ENCODE measurements around the gene HS6ST1. TPM values are rescaled to one million over a fixed set of nuclear protein-coding genes. Genes with fewer than 3 reads are reported as not detected.
A peak's percentile ranks its signal among the peaks of the same experiment; 100 is the strongest.

The HS6ST1 gene
- total and polyA plus RNA-seq, 2 donors (not counting 1 experiment from before 2014, with no cell fraction given), result 16.6 to 59.9 TPM

- no peak overlapping the region for H2AFZ ChIP-seq (ENCODE audit: low read length)
- H3K4me2 ChIP-seq (ENCODE audit: extremely low read depth, insufficient read depth, low read length), result peak overlapping the region; percentile 52
- H3K27me3 ChIP-seq (ENCODE audit: control insufficient read depth, insufficient read depth, low read length), result no peaks in the 10 kb centered on the region
- peaks cover 37% of the 10 kb centered on the region for H3K4me1 ChIP-seq (ENCODE audit: control insufficient read depth, extremely low read depth, insufficient read depth, low read length)
- H4K20me1 ChIP-seq (ENCODE audit: control insufficient read depth, extremely low read depth, insufficient read depth, low read length), result no peaks in the 10 kb centered on the region
- H3K9me3 ChIP-seq (ENCODE audit: control insufficient read depth, insufficient read depth, low read depth, low read length), result no peaks in the 10 kb centered on the region
- H3K4me3 ChIP-seq (replicated peaks in 1 of 4; ENCODE audit: control extremely low read depth in 1 of 4, insufficient read depth in 1 of 4, low read depth in 3 of 4, low read length in 4 of 4), result no peak overlapping the region
- no peak for TF ChIP-seq CTCF (conservative IDR thresholded peaks at IDR 0.05 in 1 of 2, IDR thresholded peaks at IDR 0.05 in 1 of 2; ENCODE audit: low read depth in 1 of 2, low read length in 2 of 2)
- no peak for TF ChIP-seq EZH2 (IDR thresholded peaks at IDR 0.05; ENCODE audit: low read length, missing control alignments)
- H3K27ac ChIP-seq (ENCODE audit: insufficient read depth, low read length), result peak overlapping the region; percentile 92
- no peaks in the 10 kb centered on the region for H3K36me3 ChIP-seq (ENCODE audit: control insufficient read depth, insufficient read depth, low read length)
- peak overlapping the region; percentile 51 for H3K9ac ChIP-seq (ENCODE audit: insufficient read depth, low read length)
- peaks cover 53% of the 10 kb centered on the region for H3K79me2 ChIP-seq (ENCODE audit: control insufficient read depth, insufficient read depth, low read length)
- DNase-seq (ENCODE audit: low read depth in 2 of 2), result peak; percentile 94 to 98
These were observed 17.1 kb downstream of the HS6ST1 start for GRCh38 chr2:128301501-128301966.

DNA sequence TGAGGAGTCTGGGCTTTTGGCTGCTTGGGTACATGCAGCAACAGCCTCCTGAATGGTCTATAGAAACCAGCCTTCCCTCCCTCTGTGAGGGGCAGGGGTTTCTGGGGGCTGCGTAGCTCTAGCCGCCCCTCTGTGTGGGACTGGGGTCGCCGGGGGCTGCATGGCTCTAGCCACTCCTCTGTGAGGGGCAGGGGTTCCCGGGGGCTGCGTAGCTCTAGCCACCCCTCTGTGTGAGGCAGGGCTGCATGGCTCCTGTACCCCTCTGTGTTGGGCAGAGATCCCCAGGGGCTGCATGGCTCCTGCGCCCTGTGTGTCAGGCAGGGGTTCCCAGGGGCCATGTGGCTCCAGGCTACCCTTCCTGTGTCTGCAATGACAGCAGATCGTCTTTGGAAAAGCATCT, 17.6 kb downstream of the HS6ST1 start:
- H3K9me3 ChIP-seq (ENCODE audit: control insufficient read depth, insufficient read depth, low read depth, low read length), result no peaks in the 10 kb centered on the region
- H2AFZ ChIP-seq (ENCODE audit: low read length), result no peak overlapping the region
- no peak overlapping the region for H3K4me3 ChIP-seq (replicated peaks in 1 of 4; ENCODE audit: control extremely low read depth in 1 of 4, insufficient read depth in 1 of 4, low read depth in 3 of 4, low read length in 4 of 4)
- TF ChIP-seq CTCF (conservative IDR thresholded peaks at IDR 0.05 in 1 of 2, IDR thresholded peaks at IDR 0.05 in 1 of 2; ENCODE audit: low read depth in 1 of 2, low read length in 2 of 2), result no peak
- TF ChIP-seq EZH2 (IDR thresholded peaks at IDR 0.05; ENCODE audit: low read length, missing control alignments), result no peak
- peak overlapping the region; percentile 52 for H3K9ac ChIP-seq (ENCODE audit: insufficient read depth, low read length)
- DNase-seq (ENCODE audit: low read depth in 2 of 2), result no peak
- H3K27me3 ChIP-seq (ENCODE audit: control insufficient read depth, insufficient read depth, low read length), result no peaks in the 10 kb centered on the region
- H3K27ac ChIP-seq (ENCODE audit: insufficient read depth, low read length), result peak overlapping the region; percentile 92
- H3K4me1 ChIP-seq (ENCODE audit: control insufficient read depth, extremely low read depth, insufficient read depth, low read length), result peaks cover 35% of the 10 kb centered on the region
- peak overlapping the region; percentile 52 for H3K4me2 ChIP-seq (ENCODE audit: extremely low read depth, insufficient read depth, low read length)
- H3K36me3 ChIP-seq (ENCODE audit: control insufficient read depth, insufficient read depth, low read length), result no peaks in the 10 kb centered on the region
- peaks cover 53% of the 10 kb centered on the region for H3K79me2 ChIP-seq (ENCODE audit: control insufficient read depth, insufficient read depth, low read length)
- no peaks in the 10 kb centered on the region for H4K20me1 ChIP-seq (ENCODE audit: control insufficient read depth, extremely low read depth, insufficient read depth, low read length)

DNA sequence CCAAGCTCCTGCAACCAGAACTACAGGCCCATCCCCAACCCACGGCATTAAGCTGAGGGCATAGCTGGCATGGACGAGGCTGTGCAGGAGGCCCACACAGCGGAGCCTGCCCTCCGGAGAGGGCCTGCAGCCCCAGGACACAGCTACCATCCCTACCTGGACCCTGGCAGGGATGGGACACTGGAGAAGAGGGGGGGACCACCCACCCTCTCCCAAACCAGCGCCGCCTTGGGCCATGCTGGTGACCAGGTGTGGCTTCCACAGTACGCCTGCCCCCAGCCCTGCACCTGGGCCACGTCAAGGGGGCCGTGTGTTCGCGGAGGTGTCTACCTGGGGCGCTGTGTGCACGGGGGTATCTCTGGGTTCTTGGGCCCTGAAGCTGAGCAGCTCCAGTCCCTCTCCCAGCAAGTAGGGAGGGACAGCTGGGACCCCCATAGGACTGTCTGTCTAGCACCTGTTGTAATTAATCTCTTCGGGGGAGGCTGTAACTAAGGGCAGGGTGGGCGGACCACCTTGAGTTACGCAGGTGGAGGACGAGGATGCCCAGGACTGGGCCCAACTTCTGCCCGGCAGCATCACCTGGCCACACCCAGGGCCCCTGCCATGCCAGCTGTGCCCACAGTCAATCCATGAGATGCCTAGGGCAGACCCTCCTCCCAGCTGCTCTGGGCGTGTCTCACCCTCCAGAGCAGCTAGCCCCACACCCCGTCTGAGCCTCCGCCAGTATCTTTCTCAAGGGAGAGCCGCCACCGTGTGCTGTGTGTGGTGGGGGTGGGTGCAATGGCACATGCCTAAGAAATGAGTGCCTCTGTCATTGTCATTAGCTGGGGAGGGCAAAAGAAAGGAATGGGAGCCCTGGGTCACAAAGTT, 18.3 kb downstream of the HS6ST1 start:
- no peak overlapping the region for H3K9ac ChIP-seq (ENCODE audit: insufficient read depth, low read length)

More for the DNA sequence above, 18.3 kb downstream of the HS6ST1 start:
- Histone ChIP-seq H3K4me2 (ENCODE audit: extremely low read depth, insufficient read depth, low read length) (peak overlapping the region; percentile 52), H3K36me3 (ENCODE audit: control insufficient read depth, insufficient read depth, low read length) (no peaks in the 10 kb centered on the region), H3K4me3 (replicated peaks in 1 of 4; ENCODE audit: control extremely low read depth in 1 of 4, insufficient read depth in 1 of 4, low read depth in 3 of 4, low read length in 4 of 4) (no peak overlapping the region), H3K27ac (ENCODE audit: insufficient read depth, low read length) (peak overlapping the region; percentile 92), H3K79me2 (ENCODE audit: control insufficient read depth, insufficient read depth, low read length) (peaks cover 52% of the 10 kb centered on the region), H2AFZ (ENCODE audit: low read length) (no peak overlapping the region), H3K9me3 (ENCODE audit: control insufficient read depth, insufficient read depth, low read depth, low read length) (no peaks in the 10 kb centered on the region), H4K20me1 (ENCODE audit: control insufficient read depth, extremely low read depth, insufficient read depth, low read length) (no peaks in the 10 kb centered on the region), H3K4me1 (ENCODE audit: control insufficient read depth, extremely low read depth, insufficient read depth, low read length) (peaks cover 29% of the 10 kb centered on the region), H3K27me3 (ENCODE audit: control insufficient read depth, insufficient read depth, low read length) (no peaks in the 10 kb centered on the region)
- no peak for DNase-seq (ENCODE audit: low read depth in 2 of 2)
- TF ChIP-seq CTCF (conservative IDR thresholded peaks at IDR 0.05 in 1 of 2, IDR thresholded peaks at IDR 0.05 in 1 of 2; ENCODE audit: low read depth in 1 of 2, low read length in 2 of 2), result no peak
- TF ChIP-seq EZH2 (IDR thresholded peaks at IDR 0.05; ENCODE audit: low read length, missing control alignments), result no peak
